Right kidney (tissue), 9 donors: ENCODE data around the gene POLR3GL.
"Not testable (repeated sequence)": the region's sequence is repeated elsewhere in the genome, so short reads cannot be mapped to it uniquely, and the experiment has no call there.

ENCODE experiments used
- DNase-seq: peaks from one replicate; pipeline ENCODE4 v3.0.0-alpha.2; 2016
- long read RNA-seq, 8 donors: transcript quantifications; one replicate each; lab custom pipeline, GENCODE V29; 2026

The POLR3GL gene
- long read RNA-seq, donor 1, transcript POLR3GL-202 (8 exons, 1,165 nt): major isoform, 7 of 261 reads
- long read RNA-seq, donor 1, partial matches to known transcripts: 254 of 261 reads
- long read RNA-seq, donor 1, other reads (novel, unspliced or antisense): 0 of 261 reads
- long read RNA-seq, donor 2, partial matches to known transcripts: 6 of 10 reads
- long read RNA-seq, donor 2, other reads (novel, unspliced or antisense): 0 of 10 reads
- long read RNA-seq, donor 3, partial matches to known transcripts: 0 of 4 reads
- long read RNA-seq, donor 3, other reads (novel, unspliced or antisense): 0 of 4 reads
- long read RNA-seq, donor 4, transcript POLR3GL-202 (8 exons, 1,165 nt): major isoform, 6 of 6 reads
- long read RNA-seq, donor 4, partial matches to known transcripts: 0 of 6 reads
- long read RNA-seq, donor 4, other reads (novel, unspliced or antisense): 0 of 6 reads
- long read RNA-seq, donor 5, transcript POLR3GL-202 (8 exons, 1,165 nt): major isoform, 9 of 14 reads
- long read RNA-seq, donor 5, partial matches to known transcripts: 5 of 14 reads
- long read RNA-seq, donor 5, other reads (novel, unspliced or antisense): 0 of 14 reads
- long read RNA-seq, donor 6, transcript POLR3GL-202 (8 exons, 1,165 nt): major isoform, 6 of 14 reads
- long read RNA-seq, donor 6, partial matches to known transcripts: 8 of 14 reads
- long read RNA-seq, donor 6, other reads (novel, unspliced or antisense): 0 of 14 reads
- long read RNA-seq, donor 7, transcript POLR3GL-202 (8 exons, 1,165 nt): major isoform, 7 of 12 reads
- long read RNA-seq, donor 7, partial matches to known transcripts: 5 of 12 reads
- long read RNA-seq, donor 7, other reads (novel, unspliced or antisense): 0 of 12 reads
- long read RNA-seq, donor 8, transcript POLR3GL-202 (8 exons, 1,165 nt): major isoform, 6 of 6 reads
- long read RNA-seq, donor 8, partial matches to known transcripts: 0 of 6 reads
- long read RNA-seq, donor 8, other reads (novel, unspliced or antisense): 0 of 6 reads

- peak; percentile 86 for DNase-seq
Measured at GRCh38 chr1:145964328-145965118, at the start of gene POLR3GL, which contains the start of gene ANKRD34A. Gene POLR3GL, plus strand, starts transcription at chr1:145964690. Its CDS starts 10,176 bp downstream, at chr1:145974866. Gene ANKRD34A, minus strand, starts transcription at chr1:145964575. Its CDS starts 2,816 bp downstream, at chr1:145961759.

GRCh38 chr1:145916745-145917144, 47.7 kb upstream of the POLR3GL start:
- no peak for DNase-seq

- DNase-seq: no peak
Measured at GRCh38 chr1:145917595-145917994, 46.9 kb upstream of the POLR3GL start.

- DNase-seq: peak; percentile 94
Measured at GRCh38 chr1:145918144-145918991, 46.1 kb upstream of the POLR3GL start, which contains the start of gene PEX11B. Gene PEX11B, minus strand, starts transcription at chr1:145918717. Its CDS starts 29 bp downstream, at chr1:145918688.

GRCh38 chr1:145918992-145919939, 45.2 kb upstream of the POLR3GL start:
- no peak for DNase-seq

GRCh38 chr1:145920297-145920696, 44.2 kb upstream of the POLR3GL start:
- DNase-seq: not testable (repeated sequence)

GRCh38 chr1:145922266-145922665, 42.2 kb upstream of the POLR3GL start:
- no peak for DNase-seq

- no peak for DNase-seq
Measured at GRCh38 chr1:145926686-145927062, 37.8 kb upstream of the POLR3GL start.

GRCh38 chr1:145927063-145927886, 37.2 kb upstream of the POLR3GL start, which contains the start of gene RBM8A:
Gene RBM8A, minus strand, starts transcription at chr1:145927484. Its CDS starts 58 bp downstream, at chr1:145927426.
- DNase-seq: peak; percentile 95

GRCh38 chr1:145927916-145928643, 36.4 kb upstream of the POLR3GL start:
- DNase-seq: no peak

GRCh38 chr1:145932522-145933009, 31.9 kb upstream of the POLR3GL start:
- not testable (repeated sequence) for DNase-seq

GRCh38 chr1:145935708-145936107, 28.8 kb upstream of the POLR3GL start:
- DNase-seq: no peak

GRCh38 chr1:145936247-145936646, 28.2 kb upstream of the POLR3GL start:
- DNase-seq: no peak

- DNase-seq: no peak
Measured at GRCh38 chr1:145937436-145937835, 27.1 kb upstream of the POLR3GL start.

- peak; percentile 19 for DNase-seq
Measured at GRCh38 chr1:145942405-145942804, 22.1 kb upstream of the POLR3GL start.

GRCh38 chr1:145942871-145943270, 21.6 kb upstream of the POLR3GL start:
- no peak for DNase-seq

- no peak for DNase-seq
Measured at GRCh38 chr1:145944532-145944931, 20.0 kb upstream of the POLR3GL start.
